Transverse colon (tissue), 4 donors: ENCODE data around the gene FILIP1L.

Source experiments
- POLR2A ChIP-seq: fragments of 450-650 bp; IDR thresholded peaks from one replicate; pipeline ENCODE4 v1.6.1; 2016; ENCODE audit warnings: antibody characterized with exemption, mild to moderate bottlenecking, moderate library complexity
- POLR2AphosphoS5 ChIP-seq, 3 donors: sonication (generic); formaldehyde crosslinking; IDR thresholded peaks; one replicate each; pipeline ENCODE4 v1.6.1; 2016; ENCODE audit warnings: antibody characterized with exemption in 3 of 3
- TF ChIP-seq, protein P1 (sequence below), 5 experiments: fragments of 200-600 bp in 3 of 5; fragments of 450-650 bp in 2 of 5; sonication (generic) in 3 of 5; IDR thresholded peaks; 1 replicate in 2 of 5; 2 replicates in 3 of 5; pipeline ENCODE4 v1.5.1; 2016 to 2017; ENCODE audit warnings: antibody characterized with exemption in 5 of 5, inconsistent platforms in 3 of 5, mild to moderate bottlenecking in 2 of 5, moderate library complexity in 1 of 5

DNA sequence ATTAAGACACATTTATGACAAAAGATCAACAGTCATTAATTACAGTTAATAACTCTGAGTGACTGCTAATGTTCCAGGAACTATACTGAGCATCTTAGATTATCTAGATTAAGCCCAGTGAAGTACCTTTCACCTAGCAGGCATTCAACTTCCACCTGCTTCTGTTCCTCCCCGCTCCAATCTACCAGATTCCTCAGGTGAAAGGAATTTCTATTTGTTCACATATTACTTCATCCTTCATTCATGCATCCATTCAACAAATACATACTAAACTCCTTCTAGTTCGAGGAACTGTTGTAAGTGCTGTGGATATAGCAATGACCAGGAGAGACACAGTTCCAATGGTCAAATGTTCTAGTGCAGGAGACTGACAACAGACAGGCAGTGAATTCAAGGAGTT lies 139.3 kb downstream of the FILIP1L start:
- no peak for TF ChIP-seq POLR2A
- TF ChIP-seq, protein P1, sequence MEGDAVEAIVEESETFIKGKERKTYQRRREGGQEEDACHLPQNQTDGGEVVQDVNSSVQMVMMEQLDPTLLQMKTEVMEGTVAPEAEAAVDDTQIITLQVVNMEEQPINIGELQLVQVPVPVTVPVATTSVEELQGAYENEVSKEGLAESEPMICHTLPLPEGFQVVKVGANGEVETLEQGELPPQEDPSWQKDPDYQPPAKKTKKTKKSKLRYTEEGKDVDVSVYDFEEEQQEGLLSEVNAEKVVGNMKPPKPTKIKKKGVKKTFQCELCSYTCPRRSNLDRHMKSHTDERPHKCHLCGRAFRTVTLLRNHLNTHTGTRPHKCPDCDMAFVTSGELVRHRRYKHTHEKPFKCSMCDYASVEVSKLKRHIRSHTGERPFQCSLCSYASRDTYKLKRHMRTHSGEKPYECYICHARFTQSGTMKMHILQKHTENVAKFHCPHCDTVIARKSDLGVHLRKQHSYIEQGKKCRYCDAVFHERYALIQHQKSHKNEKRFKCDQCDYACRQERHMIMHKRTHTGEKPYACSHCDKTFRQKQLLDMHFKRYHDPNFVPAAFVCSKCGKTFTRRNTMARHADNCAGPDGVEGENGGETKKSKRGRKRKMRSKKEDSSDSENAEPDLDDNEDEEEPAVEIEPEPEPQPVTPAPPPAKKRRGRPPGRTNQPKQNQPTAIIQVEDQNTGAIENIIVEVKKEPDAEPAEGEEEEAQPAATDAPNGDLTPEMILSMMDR (IDR thresholded peaks at IDR 0.05): no peak
- no peak for TF ChIP-seq POLR2AphosphoS5 (IDR thresholded peaks at IDR 0.05)
